Loucy (cell line): ENCODE data around the gene ZNF76.

Experiments used
- EZH2phosphoT487 ChIP-seq: fragments of 200-600 bp; IDR thresholded peaks from 2 replicates; pipeline ENCODE4 v1.6.1; 2018; ENCODE audit warnings: antibody characterized with exemption, mild to moderate bottlenecking, moderate library complexity, borderline replicate concordance
- TF ChIP-seq, protein P1 (sequence below): fragments of 200-600 bp; sonication (generic); conservative IDR thresholded peaks from 2 replicates; pipeline ENCODE4 v1.5.1; 2014; ENCODE audit warnings: mild to moderate bottlenecking, antibody characterized with exemption, low read length

DNA sequence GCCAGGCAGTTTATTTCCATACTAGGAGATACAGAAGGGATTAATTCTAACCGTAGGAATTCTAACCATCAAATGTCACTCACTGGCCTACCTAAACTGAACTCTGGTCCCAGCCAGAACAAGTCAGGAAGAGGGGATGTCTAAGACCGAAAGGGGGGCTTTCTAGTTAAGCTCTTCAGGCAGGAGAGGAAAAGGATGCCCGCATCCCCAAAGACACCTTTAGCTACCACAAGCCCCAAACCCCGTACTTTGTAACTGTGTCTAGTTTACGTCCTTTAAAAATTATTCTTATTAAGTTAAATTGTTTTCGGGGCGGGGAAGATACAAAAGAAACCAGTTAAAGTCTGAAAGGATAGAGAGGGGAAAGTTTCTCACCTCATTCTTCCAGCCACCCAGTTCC is 1.2 kb upstream of the ZNF76 start:
- TF ChIP-seq EZH2phosphoT487: no peak
- TF ChIP-seq, protein P1, sequence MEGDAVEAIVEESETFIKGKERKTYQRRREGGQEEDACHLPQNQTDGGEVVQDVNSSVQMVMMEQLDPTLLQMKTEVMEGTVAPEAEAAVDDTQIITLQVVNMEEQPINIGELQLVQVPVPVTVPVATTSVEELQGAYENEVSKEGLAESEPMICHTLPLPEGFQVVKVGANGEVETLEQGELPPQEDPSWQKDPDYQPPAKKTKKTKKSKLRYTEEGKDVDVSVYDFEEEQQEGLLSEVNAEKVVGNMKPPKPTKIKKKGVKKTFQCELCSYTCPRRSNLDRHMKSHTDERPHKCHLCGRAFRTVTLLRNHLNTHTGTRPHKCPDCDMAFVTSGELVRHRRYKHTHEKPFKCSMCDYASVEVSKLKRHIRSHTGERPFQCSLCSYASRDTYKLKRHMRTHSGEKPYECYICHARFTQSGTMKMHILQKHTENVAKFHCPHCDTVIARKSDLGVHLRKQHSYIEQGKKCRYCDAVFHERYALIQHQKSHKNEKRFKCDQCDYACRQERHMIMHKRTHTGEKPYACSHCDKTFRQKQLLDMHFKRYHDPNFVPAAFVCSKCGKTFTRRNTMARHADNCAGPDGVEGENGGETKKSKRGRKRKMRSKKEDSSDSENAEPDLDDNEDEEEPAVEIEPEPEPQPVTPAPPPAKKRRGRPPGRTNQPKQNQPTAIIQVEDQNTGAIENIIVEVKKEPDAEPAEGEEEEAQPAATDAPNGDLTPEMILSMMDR: no peak
